SK-MEL-5 (cell line): Measurements from ENCODE around the gene SLC12A4. TPM values are rescaled to one million over a fixed set of nuclear protein-coding genes. Genes with fewer than 3 reads are reported as not detected.

Experiments
- DNase-seq: peaks from one replicate; pipeline ENCODE4 v3.0.0-alpha.2; 2016; ENCODE audit warnings: low read depth, low spot score
- in situ Hi-C: cut with HindIII; loops from 2 replicates; pipeline ENCODE4 v1.10.0; 2016; ENCODE audit warnings: low sequenced_read_pairs, high pct_unique_total_duplicates, low pct_unique_long_range_greater_than_20kb
- total RNA-seq: library from RNA; depleted of rRNA; stranded (reverse); fragments of >200 nt; shearing (Covaris generic); gene quantifications from 2 replicates; pipeline ENCODE4 v1.2.3, GENCODE V29; 2014

The SLC12A4 gene
- total RNA-seq, 1 experiment from 2014 or later: 10.3 TPM

- in situ Hi-C loops: no loop called here
- DNase-seq: peak; percentile 49
Observed at GRCh38 chr16:67936124-67936879, 32.1 kb downstream of the SLC12A4 start, which contains the start of gene PSMB10. Gene PSMB10 (minus strand): TSS chr16:67936850. CDS start chr16:67936749, 101 bp downstream.

GRCh38 chr16:67935402-67936123 lies 32.9 kb downstream of the SLC12A4 start:
- peak; percentile 94 for DNase-seq
- in situ Hi-C loops: no loop called here

- DNase-seq: no peak
- in situ Hi-C loops: no loop called here
Observed at GRCh38 chr16:67935101-67935401, 33.4 kb downstream of the SLC12A4 start.

GRCh38 chr16:67934306-67935100 lies 33.9 kb downstream of the SLC12A4 start:
- in situ Hi-C loops: no loop called here

GRCh38 chr16:67933805-67934204 lies 34.6 kb downstream of the SLC12A4 start:
- in situ Hi-C loops: no loop called here
- DNase-seq: peak; percentile 28

More at GRCh38 chr16:67934306-67935100, 33.9 kb downstream of the SLC12A4 start:
- DNase-seq: no peak

- DNase-seq: no peak
- in situ Hi-C loops: no loop called here
Observed at GRCh38 chr16:67932462-67932840, 36.0 kb downstream of the SLC12A4 start.

- in situ Hi-C loops: no loop called here
- no peak for DNase-seq
Observed at GRCh38 chr16:67931712-67932461, 36.5 kb downstream of the SLC12A4 start, which contains the start of gene CTRL. Gene CTRL (minus strand): TSS chr16:67931862. CDS start chr16:67931852, 10 bp downstream.

GRCh38 chr16:67930678-67931211 lies 37.7 kb downstream of the SLC12A4 start:
- in situ Hi-C loops: no loop called here
- DNase-seq: no peak

- in situ Hi-C loops: no loop called here
- DNase-seq: no peak
Observed at GRCh38 chr16:67930191-67930590, 38.2 kb downstream of the SLC12A4 start.

- in situ Hi-C loops: no loop called here
- peak; percentile 67 for DNase-seq
Observed at GRCh38 chr16:67928561-67929364, 39.7 kb downstream of the SLC12A4 start.

GRCh38 chr16:67928147-67928546 lies 40.3 kb downstream of the SLC12A4 start:
- no peak for DNase-seq
- in situ Hi-C loops: no loop called here

GRCh38 chr16:67927131-67927941 lies 41.1 kb downstream of the SLC12A4 start:
- in situ Hi-C loops: no loop called here
- DNase-seq: no peak

- in situ Hi-C loops: no loop called here
- DNase-seq: peak; percentile 26
Observed at GRCh38 chr16:67926181-67926750, 42.2 kb downstream of the SLC12A4 start.

- in situ Hi-C loops: no loop called here
- no peak for DNase-seq
Observed at GRCh38 chr16:67924140-67924906, 44.1 kb downstream of the SLC12A4 start.
